Measurements from ENCODE around the gene COMT. TPM values are rescaled to one million over a fixed set of nuclear protein-coding genes. Genes with fewer than 3 reads are reported as not detected.

COMT gene
- total RNA-seq, 1 experiment from 2014 or later = 30.8 TPM

GRCh38 chr22:19943082-19944026 is 1.8 kb downstream of the COMT start (continued):
- no peak for TF ChIP-seq PRRX2 (CRISPR knock-in tag; IDR thresholded peaks at IDR 0.05)
- TF ChIP-seq MAX (CRISPR knock-in tag; IDR thresholded peaks at IDR 0.05) = no peak
- TF ChIP-seq ZNF532 (CRISPR knock-in tag; IDR thresholded peaks at IDR 0.05; ENCODE audit: borderline replicate concordance) = no peak

- H3K4me3 Mint-ChIP-seq = no peak overlapping the region
- peaks cover 14% of the 10 kb centered on the region for H3K36me3 Mint-ChIP-seq
- no peak overlapping the region for H3K27ac Mint-ChIP-seq
Observed at GRCh38 chr22:19948057-19948760, 6.6 kb downstream of the COMT start.

More at GRCh38 chr22:19948057-19948760, 6.6 kb downstream of the COMT start:
- TF ChIP-seq AR (CRISPR knock-in tag; IDR thresholded peaks at IDR 0.05) (no peak), ZNF425 (CRISPR knock-in tag; conservative IDR thresholded peaks at IDR 0.05) (no peak), ZNF532 (CRISPR knock-in tag; IDR thresholded peaks at IDR 0.05; ENCODE audit: borderline replicate concordance) (no peak), OVOL2 (CRISPR knock-in tag; IDR thresholded peaks at IDR 0.05; ENCODE audit: borderline replicate concordance) (no peak), USF2 (CRISPR knock-in tag; IDR thresholded peaks at IDR 0.05) (no peak), RORB (CRISPR knock-in tag; IDR thresholded peaks at IDR 0.05) (no peak), ZNF671 (CRISPR knock-in tag; IDR thresholded peaks at IDR 0.05) (no peak), MAX (CRISPR knock-in tag; IDR thresholded peaks at IDR 0.05) (no peak), ATF1 (CRISPR knock-in tag; IDR thresholded peaks at IDR 0.05) (no peak), IRF1 (CRISPR knock-in tag; IDR thresholded peaks at IDR 0.05) (no peak), TP53 (CRISPR knock-in tag; IDR thresholded peaks at IDR 0.05) (no peak), NR3C1 (CRISPR knock-in tag; conservative IDR thresholded peaks at IDR 0.05; ENCODE audit: low read depth) (no peak)
- DNase-seq (ENCODE audit: low spot score) = no peak
- H3K4me1 Mint-ChIP-seq = peaks cover 19% of the 10 kb centered on the region
- ChIA-PET CTCF (interaction anchor here (0.6 to 2.8 kb wide), 25 partner anchors 9 to 269 kb away, joined by 3 to 22 read pairs (median 4); partner anchors contain the start of genes GP1BB and TANGO2), POLR2A (no interaction called here)
- ATAC-seq = no peak
- no peaks in the 10 kb centered on the region for H3K9me3 Mint-ChIP-seq
- H3K27me3 Mint-ChIP-seq (ENCODE audit: low read depth) = no peaks in the 10 kb centered on the region

Data from WTC11 (cell line).